Fibroblast of the aortic adventitia (primary cell): ENCODE data around the gene SLC38A2. TPM values are rescaled to one million over a fixed set of nuclear protein-coding genes. Genes with fewer than 3 reads are reported as not detected.

ENCODE experiments used
- DNase-seq: peaks from one replicate; pipeline ENCODE4 v3.0.0-alpha.2; 2010; ENCODE audit warnings: low read depth
- H3K4me3 ChIP-seq: 2 replicates; pipeline ENCODE4 v1.5.1; 2011; ENCODE audit warnings: low read depth, mild to moderate bottlenecking, control low read depth, low read length, moderate library complexity
- CTCF ChIP-seq: IDR thresholded peaks from 2 replicates; pipeline ENCODE4 v1.5.1; 2011; ENCODE audit warnings: mild to moderate bottlenecking, low read length, control low read depth, inconsistent platforms; ENCODE audit not compliant: insufficient read depth
- total RNA-seq: library from RNA; depleted of rRNA; stranded (reverse); fragments of >200 nt; gene quantifications from 2 replicates; pipeline ENCODE4 v1.2.3, GENCODE V29; 2012; ENCODE audit warnings: low replicate concordance

The SLC38A2 gene
- total RNA-seq, 1 donor = 1,239 TPM

GRCh38 chr12:46387670-46388069, 15.1 kb upstream of the SLC38A2 start:
- peak overlapping the region; percentile 42 for H3K4me3 ChIP-seq
- no peak for TF ChIP-seq CTCF
- DNase-seq = no peak

- no peak for TF ChIP-seq CTCF
- peak; percentile 87 for DNase-seq
- peak overlapping the region; percentile 36 for H3K4me3 ChIP-seq
Observed at GRCh38 chr12:46386877-46387629, 14.5 kb upstream of the SLC38A2 start.

- DNase-seq = peak; percentile 98
- no peak for TF ChIP-seq CTCF
- H3K4me3 ChIP-seq = no peak overlapping the region
Observed at GRCh38 chr12:46386360-46386867, 13.8 kb upstream of the SLC38A2 start.

GRCh38 chr12:46385438-46385837, 12.9 kb upstream of the SLC38A2 start:
- no peak for TF ChIP-seq CTCF
- no peak for DNase-seq
- no peak overlapping the region for H3K4me3 ChIP-seq

GRCh38 chr12:46384451-46385309, 12.1 kb upstream of the SLC38A2 start:
- no peak for TF ChIP-seq CTCF
- H3K4me3 ChIP-seq = peak overlapping the region; percentile 74
- DNase-seq = peak; percentile 66

- TF ChIP-seq CTCF = no peak
- peak; percentile 98 for DNase-seq
- peak overlapping the region; percentile 74 for H3K4me3 ChIP-seq
Observed at GRCh38 chr12:46383654-46384450, 11.3 kb upstream of the SLC38A2 start.
